GM18507 (cell line): ENCODE data around the gene FOXK2.
"Not testable (repeated sequence)": the region's sequence is repeated elsewhere in the genome, so short reads cannot be mapped to it uniquely, and the experiment has no call there.

Source experiments
- DNase-seq: peaks from one replicate; pipeline ENCODE4 v3.0.0; 2011; ENCODE audit warnings: low read depth; ENCODE audit not compliant: insufficient read length; ENCODE audit errors: extremely low spot score
- FAIRE-seq: peaks from 2 replicates; lab custom pipeline; 2011; peaks lifted over from hg19 to GRCh38; lab: Jason Lieb, UNC

The FOXK2 gene

GRCh38 chr17:82583720-82584234, 64.2 kb downstream of the FOXK2 start:
- DNase-seq (no peak), FAIRE-seq (no peak)

- FAIRE-seq, result peak; percentile 95
Observed at GRCh38 chr17:82585935-82586575, 66.5 kb downstream of the FOXK2 start.

GRCh38 chr17:82586576-82587233, 67.2 kb downstream of the FOXK2 start:
- FAIRE-seq (no peak), DNase-seq (no peak)

More at GRCh38 chr17:82585935-82586575, 66.5 kb downstream of the FOXK2 start:
- not testable (repeated sequence) for DNase-seq

GRCh38 chr17:82587234-82588086, 67.9 kb downstream of the FOXK2 start:
- FAIRE-seq (no peak), DNase-seq (no peak)

- FAIRE-seq, result no peak
- DNase-seq, result no peak
Observed at GRCh38 chr17:82588266-82589175, 69.0 kb downstream of the FOXK2 start.

GRCh38 chr17:82589851-82590180, 70.3 kb downstream of the FOXK2 start:
- DNase-seq (no peak), FAIRE-seq (no peak)

DNA sequence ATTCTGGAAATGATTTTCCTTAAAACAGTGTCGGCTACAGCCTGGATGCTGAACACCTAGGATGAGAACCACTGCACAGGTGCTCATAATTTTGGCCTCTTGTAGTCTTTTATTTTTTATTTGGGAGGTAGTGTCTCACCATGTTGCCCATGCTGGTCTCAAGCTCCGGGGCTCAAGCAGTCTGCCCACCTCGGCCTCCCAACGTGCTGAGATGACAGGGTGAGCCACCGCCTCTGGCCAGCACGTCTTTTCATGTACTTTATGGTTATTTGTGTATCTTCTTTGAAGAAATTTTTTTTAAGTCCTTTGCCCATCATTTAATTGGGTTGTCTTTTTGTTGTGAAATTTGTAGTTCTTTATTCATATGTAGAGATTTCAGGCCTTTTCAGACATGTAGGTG, 70.7 kb downstream of the FOXK2 start:
- FAIRE-seq (no peak), DNase-seq (no peak)

DNA sequence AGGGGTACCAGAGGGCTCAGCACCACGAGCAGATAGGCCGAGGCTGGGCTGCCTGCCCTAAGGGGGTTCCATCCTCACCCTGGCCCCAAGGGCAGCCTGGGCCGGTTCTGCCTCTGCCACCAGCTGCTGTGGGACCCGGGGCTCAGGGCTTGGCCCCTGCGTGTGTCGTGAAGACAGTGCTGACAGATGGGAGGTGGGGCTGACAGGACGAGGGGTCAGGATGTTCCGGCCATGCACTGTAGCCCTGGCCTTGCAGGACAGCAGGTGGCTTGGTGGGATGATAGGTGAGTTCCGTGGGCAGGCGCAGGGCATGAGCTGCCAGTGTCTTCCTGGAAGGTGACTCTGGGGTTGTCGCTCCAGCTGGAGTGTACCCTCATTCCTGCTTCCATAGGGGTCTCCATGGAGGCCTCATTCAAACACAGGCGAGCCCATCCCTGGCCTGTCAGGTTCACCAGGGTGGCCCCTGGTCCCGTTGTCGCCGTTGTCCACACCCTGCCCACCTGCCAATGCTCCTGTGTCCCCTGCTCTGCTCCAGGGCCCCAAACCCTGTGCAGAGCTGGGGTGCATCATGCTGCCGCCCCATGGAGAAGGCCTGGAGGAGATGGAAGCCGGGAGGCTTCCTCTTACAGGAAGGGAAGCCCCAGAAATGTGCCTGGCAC, 71.5 kb downstream of the FOXK2 start:
- DNase-seq, result no peak

DNA sequence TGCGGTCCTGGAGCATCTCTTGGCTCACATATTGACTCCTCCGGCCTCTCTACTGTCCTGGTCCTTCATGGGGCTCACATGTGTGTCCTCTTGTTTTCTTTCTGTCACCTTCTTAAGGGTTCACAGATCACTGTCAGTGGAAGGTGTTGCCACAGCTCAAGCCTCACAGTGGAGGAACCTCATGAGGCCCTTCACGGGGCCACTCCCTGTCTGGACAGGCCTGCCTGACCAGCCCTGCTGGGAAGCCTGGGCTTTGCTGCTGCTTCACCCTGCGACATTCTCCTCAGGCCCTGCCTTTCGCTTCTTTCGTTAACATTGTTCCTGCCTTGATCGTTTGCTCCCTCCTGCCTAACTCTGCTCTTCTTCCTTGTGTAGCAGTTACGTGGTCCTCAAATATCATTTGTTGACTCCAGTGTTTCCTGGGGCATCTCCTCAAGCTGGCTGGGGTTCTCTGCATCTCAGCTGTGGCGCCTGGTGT, 72.8 kb downstream of the FOXK2 start:
- FAIRE-seq (no peak), DNase-seq (no peak)

More for the DNA sequence above, 71.5 kb downstream of the FOXK2 start:
- FAIRE-seq, result no peak

- no peak for DNase-seq
- peak; percentile 78 for FAIRE-seq
Observed at GRCh38 chr17:82592767-82593589, 73.4 kb downstream of the FOXK2 start.

GRCh38 chr17:82593590-82594087, 74.1 kb downstream of the FOXK2 start:
- FAIRE-seq, result no peak
- no peak for DNase-seq

- DNase-seq, result no peak
- FAIRE-seq, result no peak
Observed at GRCh38 chr17:82594571-82594970, 75.0 kb downstream of the FOXK2 start.

GRCh38 chr17:82595893-82596292, 76.4 kb downstream of the FOXK2 start:
- no peak for DNase-seq
- no peak for FAIRE-seq

GRCh38 chr17:82596296-82596695, 76.8 kb downstream of the FOXK2 start:
- DNase-seq, result no peak
- FAIRE-seq, result no peak

DNA sequence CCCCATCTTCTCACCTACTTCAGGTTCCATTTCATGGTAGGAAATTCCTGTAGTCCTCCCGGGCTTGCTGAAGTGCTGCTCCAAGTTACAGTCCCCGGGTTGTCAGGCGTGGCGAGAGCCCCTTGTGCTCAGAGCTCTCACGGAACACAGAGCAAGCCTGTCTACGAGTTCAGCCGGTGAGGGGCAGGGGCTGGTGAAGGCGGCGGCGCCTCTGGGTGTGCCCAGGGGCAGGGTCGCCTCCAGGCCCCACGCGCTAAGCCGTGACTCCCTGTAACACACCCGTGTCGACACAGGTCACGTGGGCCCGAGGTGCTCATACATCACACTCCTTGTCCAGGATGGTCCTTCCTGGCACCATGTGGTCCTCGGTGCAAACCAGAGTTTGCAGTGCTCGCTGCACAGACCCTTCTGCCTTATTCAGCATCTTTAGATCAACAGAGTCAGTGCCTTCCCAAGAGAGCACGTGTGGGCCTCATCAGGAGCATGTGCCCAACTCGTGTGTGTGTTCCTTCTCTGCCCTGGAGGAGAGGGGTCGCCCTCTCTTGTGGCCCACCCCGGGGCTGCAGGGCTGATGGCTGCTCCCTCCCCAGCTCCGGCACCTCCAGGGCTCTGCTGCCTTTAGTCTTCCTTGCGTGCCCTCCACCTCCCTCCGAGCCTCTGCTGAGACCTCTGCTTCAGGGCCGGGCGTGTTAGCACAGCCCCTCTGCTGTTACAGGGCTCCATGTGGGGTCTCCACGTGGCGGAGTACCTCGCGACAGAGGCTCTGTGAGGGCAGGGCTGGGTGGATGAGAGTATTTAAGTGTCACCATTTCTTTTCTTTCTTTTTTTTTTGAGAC, 77.5 kb downstream of the FOXK2 start:
- no peak for FAIRE-seq
- no peak for DNase-seq

- FAIRE-seq (no peak), DNase-seq (no peak)
Observed at GRCh38 chr17:82598256-82599119, 79.0 kb downstream of the FOXK2 start.
